Endothelial cell of umbilical vein (primary cell): ENCODE measurements around the gene CTNND2. TPM values are rescaled to one million over a fixed set of nuclear protein-coding genes. Genes with fewer than 3 reads are reported as not detected.

Source experiments
- BruUV-seq: library from RNA; stranded (reverse); fragments of 400-500 nt; replicated peaks from 2 replicates; lab custom pipeline; 2021; lab: Mats Ljungman, UMichigan
- CTCF ChIA-PET: fragments of 300-600, 350-600 bp; sonication (Branson Sonifier 250); formaldehyde crosslinking; loops from one replicate; lab custom pipeline; 2021; ENCODE audit warnings: antibody characterized with exemption, inconsistent platforms; lab: Charles Lee
- POLR2A ChIA-PET: fragments of 300-600, 350-600 bp; sonication (Branson Sonifier 250); formaldehyde crosslinking; loops from one replicate; lab custom pipeline; 2021; ENCODE audit warnings: antibody characterized with exemption, inconsistent platforms; lab: Charles Lee
- DNase-seq: peaks from one replicate; pipeline ENCODE4 v3.0.0-alpha.2; 2011; ENCODE audit warnings: low read depth, low spot score
- FAIRE-seq: peaks from 2 replicates; lab custom pipeline; 2011; peaks lifted over from hg19 to GRCh38; lab: Jason Lieb, UNC
- H2AFZ ChIP-seq: 2 replicates; pipeline ENCODE4 v1.6.0; 2012; ENCODE audit warnings: low read depth, low read length, control low read depth, inconsistent platforms
- H3K27ac ChIP-seq: 2 replicates; pipeline ENCODE4 v1.5.1; 2011; ENCODE audit warnings: low read depth, mild to moderate bottlenecking, control low read depth, low read length, moderate library complexity; ENCODE audit not compliant: insufficient read depth
- H3K27me3 ChIP-seq, 2 experiments: 2 replicates each; pipeline versions ENCODE4 v1.6.0 to v1.6.1; 2011; ENCODE audit warnings: low read length in 2 of 2, mixed read lengths in 1 of 2; ENCODE audit not compliant: control insufficient read depth in 2 of 2, insufficient read depth in 2 of 2
- H3K36me3 ChIP-seq, 2 experiments: 2 replicates in 1 of 2; 3 replicates in 1 of 2; pipeline ENCODE4 v1.5.1; 2011; ENCODE audit warnings: low read length in 2 of 2, mild to moderate bottlenecking in 1 of 2, moderate library complexity in 1 of 2; ENCODE audit not compliant: control insufficient read depth in 2 of 2, insufficient read depth in 2 of 2; ENCODE audit errors: extremely low read depth in 1 of 2
- H3K4me1 ChIP-seq: 3 replicates; pipeline ENCODE4 v1.5.1; 2011; ENCODE audit warnings: mild to moderate bottlenecking, low read length; ENCODE audit not compliant: control insufficient read depth, insufficient read depth; ENCODE audit errors: extremely low read depth
- H3K4me2 ChIP-seq: 2 replicates; pipeline ENCODE4 v1.6.1; 2011; ENCODE audit warnings: low read length, control low read depth, mixed read lengths; ENCODE audit not compliant: insufficient read depth
- H3K4me3 ChIP-seq, 3 experiments: fragments of 200-600 bp in 1 of 3; sonication (generic), shearing (Covaris generic) in 1 of 3; replicated peaks in 1 of 3; 2 replicates each; pipeline ENCODE4 v1.5.1; 2011 to 2016; ENCODE audit warnings: control low read depth in 3 of 3, low read length in 3 of 3, mild to moderate bottlenecking in 2 of 3, inconsistent platforms in 1 of 3, low read depth in 1 of 3, moderate library complexity in 1 of 3; ENCODE audit not compliant: insufficient read depth in 1 of 3
- H3K79me2 ChIP-seq: 2 replicates; pipeline ENCODE4 v1.6.0; 2012; ENCODE audit warnings: low read length, inconsistent platforms; ENCODE audit not compliant: control insufficient read depth, insufficient read depth
- H3K9ac ChIP-seq: replicated peaks from 2 replicates; pipeline ENCODE3; 2011; ENCODE audit warnings: low read length, control low read depth; ENCODE audit not compliant: insufficient read depth; ENCODE audit errors: extremely low read depth
- H3K9me1 ChIP-seq: replicated peaks from 3 replicates; pipeline ENCODE4 v1.6.0; 2011; ENCODE audit warnings: mild to moderate bottlenecking, low read length; ENCODE audit not compliant: control insufficient read depth, insufficient read depth; ENCODE audit errors: extremely low read depth
- H3K9me3 ChIP-seq: replicated peaks from 2 replicates; pipeline ENCODE4 v1.5.1; 2012; ENCODE audit warnings: low read length, inconsistent platforms; ENCODE audit not compliant: control insufficient read depth, insufficient read depth
- H4K20me1 ChIP-seq: replicated peaks from 2 replicates; pipeline ENCODE3; 2011; ENCODE audit warnings: mild to moderate bottlenecking, low read length; ENCODE audit not compliant: control insufficient read depth, insufficient read depth; ENCODE audit errors: extremely low read depth
- EZH2 ChIP-seq: IDR thresholded peaks from 2 replicates; pipeline ENCODE4 v1.6.1; 2012; ENCODE audit warnings: borderline replicate concordance, low read depth, mild to moderate bottlenecking, moderate library complexity, low read length, inconsistent platforms; ENCODE audit not compliant: severe bottlenecking
- FOS ChIP-seq: IDR thresholded peaks from 2 replicates; pipeline ENCODE4 v1.6.1; 2011; ENCODE audit warnings: mild to moderate bottlenecking, low read length, moderate library complexity, borderline replicate concordance; ENCODE audit not compliant: insufficient read depth
- GATA2 ChIP-seq: IDR thresholded peaks from 2 replicates; pipeline ENCODE4 v1.7.0; 2011; ENCODE audit warnings: low read depth, mild to moderate bottlenecking, moderate library complexity, mixed read lengths, low read length; ENCODE audit not compliant: insufficient read length, insufficient read depth
- JUN ChIP-seq: IDR thresholded peaks from 2 replicates; pipeline ENCODE4 v1.6.1; 2011; ENCODE audit warnings: borderline replicate concordance, low read depth; ENCODE audit not compliant: insufficient read length, insufficient read depth
- MYC ChIP-seq: IDR thresholded peaks from one replicate; pipeline ENCODE4 v1.6.1; 2011; ENCODE audit warnings: mild to moderate bottlenecking, low read depth, low read length
- POLR2A ChIP-seq: IDR thresholded peaks from 2 replicates; pipeline ENCODE4 v1.6.1; 2012; ENCODE audit warnings: low read depth, mild to moderate bottlenecking, control low read depth, low read length
- POLR2AphosphoS5 ChIP-seq: IDR thresholded peaks from 2 replicates; pipeline ENCODE4 v1.6.1; 2012; ENCODE audit warnings: low read depth, mild to moderate bottlenecking, control low read depth, low read length, moderate library complexity; ENCODE audit not compliant: insufficient read depth
- dilution Hi-C: fragments of 300-500 bp; cut with MboI; formaldehyde crosslinking; loops from one replicate; pipeline ENCODE4 v1.15.0; 2019; ENCODE audit warnings: low sequenced_read_pairs; ENCODE audit not compliant: extremely low pct_ligation_motif_present
- intact Hi-C: fragments of 100-400 bp; cut with micrococcal nuclease; formaldehyde crosslinking; loops from one replicate; pipeline ENCODE4 v1.10.0; 2022
- polyA plus RNA-seq, 4 experiments: library from polyadenylated mRNA; depleted of rRNA in 3 of 4; stranded (reverse) in 3 of 4; unstranded in 1 of 4; fragments of >200 nt; gene quantifications; 2 replicates each; pipeline versions ENCODE4 v1.2.1 to v1.2.3, GENCODE V29; 2011 to 2012; ENCODE audit warnings: missing spikeins in 1 of 4
- total RNA-seq: library from RNA; stranded (reverse); gene quantifications from 2 replicates; pipeline ENCODE4 v1.2.3, GENCODE V29; 2021
- TF ChIP-seq, protein P1 (sequence below), 2 donors: IDR thresholded peaks; 1 replicate in 1 of 2; 2 replicates in 1 of 2; pipeline ENCODE4 v1.5.1; 2011; ENCODE audit warnings: low read length in 2 of 2, mild to moderate bottlenecking in 2 of 2, moderate library complexity in 2 of 2, control low read depth in 1 of 2, inconsistent platforms in 1 of 2, low read depth in 1 of 2; ENCODE audit not compliant: insufficient read depth in 1 of 2; ENCODE audit errors: extremely low read depth in 1 of 2
- TF ChIP-seq, protein P2 (sequence below): IDR thresholded peaks from 2 replicates; pipeline ENCODE4 v1.6.1; 2011; ENCODE audit not compliant: insufficient read depth, insufficient read length

CTNND2 gene
- total and polyA plus RNA-seq, 2 donors (not counting 3 experiments of a cell fraction or from before 2014, with no cell fraction given): not detected

DNA sequence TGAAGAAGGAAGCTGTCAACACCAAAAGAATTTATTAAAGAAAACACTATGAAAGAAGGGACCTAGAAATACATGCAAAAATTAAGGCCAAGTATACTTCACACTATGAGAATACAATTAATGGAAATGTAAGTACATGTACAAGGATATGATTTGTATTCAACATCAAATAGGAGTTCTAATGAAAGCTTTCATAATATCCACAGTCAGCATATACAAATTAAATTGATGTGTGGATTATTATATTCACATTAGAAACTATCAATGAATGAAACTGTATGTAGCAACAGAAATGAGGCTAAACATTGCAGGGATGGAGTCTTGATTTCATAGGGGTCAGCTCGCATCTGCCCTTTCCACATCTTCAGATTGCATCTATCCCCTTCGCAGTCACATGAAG lies 401.5 kb downstream of the CTNND2 start:
- no peak for FAIRE-seq
- intact Hi-C loops (no loop called here), dilution Hi-C loops (no loop called here)
- no peaks in the 10 kb centered on the region for H3K36me3 ChIP-seq
- no peaks in the 10 kb centered on the region for H3K79me2 ChIP-seq
- no peaks in the 10 kb centered on the region for H3K4me1 ChIP-seq
- H3K9ac ChIP-seq: no peak overlapping the region
- H3K27me3 ChIP-seq: no peaks in the 10 kb centered on the region
- H3K27ac ChIP-seq: no peak overlapping the region
- H3K4me3 ChIP-seq: no peak overlapping the region
- CTCF ChIA-PET: no interaction called here
- POLR2A ChIA-PET: no interaction called here
- H2AFZ ChIP-seq: no peak overlapping the region
- TF ChIP-seq, protein P1, sequence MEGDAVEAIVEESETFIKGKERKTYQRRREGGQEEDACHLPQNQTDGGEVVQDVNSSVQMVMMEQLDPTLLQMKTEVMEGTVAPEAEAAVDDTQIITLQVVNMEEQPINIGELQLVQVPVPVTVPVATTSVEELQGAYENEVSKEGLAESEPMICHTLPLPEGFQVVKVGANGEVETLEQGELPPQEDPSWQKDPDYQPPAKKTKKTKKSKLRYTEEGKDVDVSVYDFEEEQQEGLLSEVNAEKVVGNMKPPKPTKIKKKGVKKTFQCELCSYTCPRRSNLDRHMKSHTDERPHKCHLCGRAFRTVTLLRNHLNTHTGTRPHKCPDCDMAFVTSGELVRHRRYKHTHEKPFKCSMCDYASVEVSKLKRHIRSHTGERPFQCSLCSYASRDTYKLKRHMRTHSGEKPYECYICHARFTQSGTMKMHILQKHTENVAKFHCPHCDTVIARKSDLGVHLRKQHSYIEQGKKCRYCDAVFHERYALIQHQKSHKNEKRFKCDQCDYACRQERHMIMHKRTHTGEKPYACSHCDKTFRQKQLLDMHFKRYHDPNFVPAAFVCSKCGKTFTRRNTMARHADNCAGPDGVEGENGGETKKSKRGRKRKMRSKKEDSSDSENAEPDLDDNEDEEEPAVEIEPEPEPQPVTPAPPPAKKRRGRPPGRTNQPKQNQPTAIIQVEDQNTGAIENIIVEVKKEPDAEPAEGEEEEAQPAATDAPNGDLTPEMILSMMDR (IDR thresholded peaks at IDR 0.05; ENCODE audit: extremely low read depth in 1 of 2, insufficient read depth in 1 of 2, low read depth in 1 of 2, low read length in 2 of 2): no peak
- TF ChIP-seq EZH2 (no peak), MYC (no peak), GATA2 (no peak), POLR2A (no peak), POLR2AphosphoS5 (no peak), JUN (no peak), FOS (no peak)
- TF ChIP-seq, protein P2, sequence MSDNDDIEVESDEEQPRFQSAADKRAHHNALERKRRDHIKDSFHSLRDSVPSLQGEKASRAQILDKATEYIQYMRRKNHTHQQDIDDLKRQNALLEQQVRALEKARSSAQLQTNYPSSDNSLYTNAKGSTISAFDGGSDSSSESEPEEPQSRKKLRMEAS: no peak
- H4K20me1 ChIP-seq: no peaks in the 10 kb centered on the region
- no peak for DNase-seq
- no TSS peak for BruUV-seq
- H3K4me2 ChIP-seq: no peak overlapping the region
- no peaks in the 10 kb centered on the region for H3K9me1 ChIP-seq
- peaks cover 2% of the 10 kb centered on the region for H3K9me3 ChIP-seq
